Breast epithelium (tissue), 4 donors: ENCODE data around the gene ATG2A. TPM values are rescaled to one million over a fixed set of nuclear protein-coding genes. Genes with fewer than 3 reads are reported as not detected.

Source experiments
- DNase-seq, 2 donors: peaks; one replicate each; pipeline ENCODE4 v3.0.0-alpha.2; 2019; ENCODE audit warnings: low spot score in 2 of 2
- H3K27ac ChIP-seq, 2 donors: fragments of 200-600 bp; sonication (generic) in 1 of 2; one replicate each; pipeline ENCODE4 v1.5.1; 2016 to 2019; ENCODE audit warnings: mild to moderate bottlenecking in 1 of 2
- H3K27me3 ChIP-seq, 2 donors: fragments of 200-600 bp; sonication (generic) in 1 of 2; one replicate each; pipeline versions ENCODE4 v1.5.1 to v1.6.0; 2017 to 2019; ENCODE audit warnings: control low read depth in 1 of 2, mild to moderate bottlenecking in 1 of 2
- H3K36me3 ChIP-seq: fragments of 200-600 bp; one replicate; pipeline ENCODE4 v1.5.1; 2019
- H3K4me1 ChIP-seq, 2 donors: fragments of 200-600 bp; sonication (generic); one replicate each; pipeline ENCODE4 v1.5.1; 2016 to 2019; ENCODE audit warnings: control low read depth in 1 of 2
- H3K4me3 ChIP-seq, 3 donors: fragments of 200-600 bp; sonication (generic); 1 replicate in 2 of 3; 2 replicates in 1 of 3; pipeline ENCODE4 v1.5.1; 2016 to 2019; ENCODE audit warnings: mild to moderate bottlenecking in 3 of 3, moderate library complexity in 2 of 3
- H3K9me3 ChIP-seq, 2 donors: fragments of 200-600 bp; sonication (generic) in 1 of 2; one replicate each; pipeline ENCODE4 v1.5.1; 2016 to 2019; ENCODE audit warnings: control low read depth in 1 of 2
- CTCF ChIP-seq, 3 donors: fragments of 450-650 bp; IDR thresholded peaks; one replicate each; pipeline ENCODE4 v1.5.1; 2016 to 2017; ENCODE audit warnings: antibody characterized with exemption in 3 of 3, mild to moderate bottlenecking in 3 of 3, moderate library complexity in 3 of 3
- POLR2A ChIP-seq: fragments of 450-650 bp; IDR thresholded peaks from one replicate; pipeline ENCODE4 v1.6.1; 2016; ENCODE audit warnings: antibody characterized with exemption, mild to moderate bottlenecking, moderate library complexity
- POLR2AphosphoS5 ChIP-seq, 3 donors: sonication (generic); formaldehyde crosslinking; IDR thresholded peaks; one replicate each; pipeline ENCODE4 v1.6.1; 2017; ENCODE audit warnings: antibody characterized with exemption in 3 of 3
- intact Hi-C: fragments of 100-400 bp; cut with DNase I; formaldehyde crosslinking; loops from one replicate; pipeline ENCODE4 v1.15.1; 2023; ENCODE audit warnings: low total_unique reads
- total RNA-seq, 3 donors: library from RNA; depleted of rRNA; stranded (reverse); fragments of >200 nt; gene quantifications; one replicate each; pipeline ENCODE4 v1.1.0, GENCODE V29; 2016

The ATG2A gene
- total RNA-seq, 3 donors from 2014 or later: 20.0 to 22.1 (median 21.2) TPM

GRCh38 chr11:64918017-64918416 lies 1.0 kb upstream of the ATG2A start:
- DNase-seq: no peak
- Histone ChIP-seq H3K27ac (peak overlapping the region; percentile 59 to 85), H3K27me3 (no peaks in the 10 kb centered on the region), H3K4me1 (peaks cover 0 to 9% of the 10 kb centered on the region in 2 donors), H3K9me3 (no peaks in the 10 kb centered on the region), H3K4me3 (peak overlapping the region; percentile 85 to 97 (median 96)), H3K36me3 (no peaks in the 10 kb centered on the region)
- TF ChIP-seq POLR2A (no peak), POLR2AphosphoS5 (IDR thresholded peaks at IDR 0.05) (no peak), CTCF (IDR thresholded peaks at IDR 0.05) (no peak)
- intact Hi-C loops: no loop called here

GRCh38 chr11:64917663-64917995 lies 620 bp upstream of the ATG2A start:
- Histone ChIP-seq H3K36me3 (no peaks in the 10 kb centered on the region), H3K4me1 (peaks cover 0 to 9% of the 10 kb centered on the region in 2 donors), H3K27me3 (no peaks in the 10 kb centered on the region), H3K27ac (peak overlapping the region; percentile 59 to 85), H3K4me3 (peak overlapping the region; percentile 85 to 97 (median 96)), H3K9me3 (no peaks in the 10 kb centered on the region)
- no peak for DNase-seq
- intact Hi-C loops: no loop called here
- TF ChIP-seq POLR2AphosphoS5 (IDR thresholded peaks at IDR 0.05): no peak
- no peak for TF ChIP-seq POLR2A
- TF ChIP-seq CTCF (IDR thresholded peaks at IDR 0.05): no peak

- peaks cover 7% of the 10 kb centered on the region for H3K36me3 ChIP-seq
- peak in 1 of 2 donors; percentile 49 for DNase-seq
- H3K27ac ChIP-seq: peak overlapping the region; percentile 85
- TF ChIP-seq POLR2AphosphoS5 (IDR thresholded peaks at IDR 0.05) (peak in 1 of 3 donors; percentile 37), POLR2A (no peak), CTCF (IDR thresholded peaks at IDR 0.05) (no peak)
- H3K27me3 ChIP-seq: no peaks in the 10 kb centered on the region
- intact Hi-C loops: no loop called here
- H3K4me1 ChIP-seq: peaks cover 0 to 9% of the 10 kb centered on the region in 2 donors
- H3K4me3 ChIP-seq: peak overlapping the region; percentile 85 to 97 (median 96)
- no peaks in the 10 kb centered on the region for H3K9me3 ChIP-seq
Measured at GRCh38 chr11:64916040-64916774, 802 bp downstream of the ATG2A start.

- no peak for TF ChIP-seq CTCF (IDR thresholded peaks at IDR 0.05)
- TF ChIP-seq POLR2A: no peak
- no peak for TF ChIP-seq POLR2AphosphoS5 (IDR thresholded peaks at IDR 0.05)
- peaks cover 0 to 9% of the 10 kb centered on the region in 2 donors for H3K4me1 ChIP-seq
- H3K4me3 ChIP-seq: peak overlapping the region; percentile 85 to 97 (median 96)
- peak overlapping the region; percentile 85 for H3K27ac ChIP-seq
- no peaks in the 10 kb centered on the region for H3K27me3 ChIP-seq
- intact Hi-C loops: no loop called here
- H3K9me3 ChIP-seq: no peaks in the 10 kb centered on the region
- DNase-seq: no peak
- peaks cover 13% of the 10 kb centered on the region for H3K36me3 ChIP-seq
Measured at GRCh38 chr11:64915376-64915887, 1.6 kb downstream of the ATG2A start.

DNA sequence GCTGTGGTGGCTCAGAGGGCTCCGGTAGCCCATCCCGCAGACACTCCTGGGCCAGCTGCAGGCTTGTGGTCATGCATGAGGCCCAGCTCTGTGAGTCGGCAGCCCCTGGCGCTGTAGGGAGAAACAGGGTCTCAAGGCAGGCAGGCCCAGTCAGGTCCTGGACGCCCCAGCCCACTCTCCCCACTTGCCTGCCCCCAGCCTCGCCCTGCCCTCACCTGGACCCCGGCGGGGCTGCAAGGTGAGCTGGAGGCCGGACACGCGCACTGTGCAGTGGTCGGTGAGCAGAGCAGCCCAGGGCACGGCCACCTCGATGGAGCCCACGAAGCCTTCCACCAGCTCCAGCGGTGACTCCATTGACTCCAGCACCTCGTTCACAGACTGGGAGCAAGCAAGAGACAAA lies 2.9 kb downstream of the ATG2A start:
- Histone ChIP-seq H3K4me3 (no peak overlapping the region), H3K27ac (no peak overlapping the region), H3K27me3 (no peaks in the 10 kb centered on the region), H3K4me1 (peaks cover 0 to 9% of the 10 kb centered on the region in 2 donors), H3K9me3 (no peaks in the 10 kb centered on the region), H3K36me3 (peaks cover 13% of the 10 kb centered on the region)
- TF ChIP-seq POLR2A: no peak
- TF ChIP-seq CTCF (IDR thresholded peaks at IDR 0.05): no peak
- no peak for TF ChIP-seq POLR2AphosphoS5 (IDR thresholded peaks at IDR 0.05)
- intact Hi-C loops: no loop called here
- no peak for DNase-seq
